GM18873 (cell line): ENCODE results near the gene CYFIP1.

Source experiments
- ATAC-seq: cut with Tn5 transposase; IDR thresholded peaks from one replicate; pipeline ENCODE4 v1.9.1; 2021; ENCODE audit warnings: mild to moderate bottlenecking, moderate library complexity, moderate number of reproducible peaks; ENCODE audit not compliant: unreplicated experiment, low FRiP score

CYFIP1 gene

GRCh38 chr15:22874256-22874655, 105.9 kb downstream of the CYFIP1 start:
- ATAC-seq, result no peak

- ATAC-seq, result no peak
Observed at GRCh38 chr15:22873841-22874240, 106.3 kb downstream of the CYFIP1 start.

GRCh38 chr15:22872936-22873701, 107.0 kb downstream of the CYFIP1 start:
- ATAC-seq, result no peak

- no peak for ATAC-seq
Observed at GRCh38 chr15:22871481-22872086, 108.6 kb downstream of the CYFIP1 start.

GRCh38 chr15:22870865-22871264, 109.3 kb downstream of the CYFIP1 start:
- ATAC-seq, result no peak

GRCh38 chr15:22869856-22870255, 110.3 kb downstream of the CYFIP1 start:
- ATAC-seq, result no peak

GRCh38 chr15:22868928-22869327, 111.2 kb downstream of the CYFIP1 start:
- ATAC-seq, result no peak

- ATAC-seq, result no peak
Observed at GRCh38 chr15:22868495-22868894, 111.7 kb downstream of the CYFIP1 start.

GRCh38 chr15:22867886-22868285, 112.3 kb downstream of the CYFIP1 start:
- ATAC-seq, result no peak

GRCh38 chr15:22866079-22866478, 114.1 kb downstream of the CYFIP1 start:
- no peak for ATAC-seq

GRCh38 chr15:22863356-22863755, 116.8 kb downstream of the CYFIP1 start:
- no peak for ATAC-seq

GRCh38 chr15:22861161-22861560, 119.0 kb downstream of the CYFIP1 start:
- ATAC-seq, result no peak

- ATAC-seq, result no peak
Observed at GRCh38 chr15:22856659-22857058, 123.5 kb downstream of the CYFIP1 start.

- no peak for ATAC-seq
Observed at GRCh38 chr15:22855791-22856190, 124.4 kb downstream of the CYFIP1 start.

- ATAC-seq, result no peak
Observed at GRCh38 chr15:22851513-22851912, 128.7 kb downstream of the CYFIP1 start.

- no peak for ATAC-seq
Observed at GRCh38 chr15:22850055-22850454, 130.1 kb downstream of the CYFIP1 start.

- ATAC-seq, result no peak
Observed at GRCh38 chr15:22846073-22846472, 134.1 kb downstream of the CYFIP1 start.

GRCh38 chr15:22845289-22845900, 134.8 kb downstream of the CYFIP1 start:
- ATAC-seq, result no peak

- ATAC-seq, result no peak
Observed at GRCh38 chr15:22844421-22845288, 135.5 kb downstream of the CYFIP1 start.

- ATAC-seq, result no peak
Observed at GRCh38 chr15:22839046-22839695, 141.0 kb downstream of the CYFIP1 start.
